ENCODE measurements around the gene LRRC4C.

Gene LRRC4C

DNA sequence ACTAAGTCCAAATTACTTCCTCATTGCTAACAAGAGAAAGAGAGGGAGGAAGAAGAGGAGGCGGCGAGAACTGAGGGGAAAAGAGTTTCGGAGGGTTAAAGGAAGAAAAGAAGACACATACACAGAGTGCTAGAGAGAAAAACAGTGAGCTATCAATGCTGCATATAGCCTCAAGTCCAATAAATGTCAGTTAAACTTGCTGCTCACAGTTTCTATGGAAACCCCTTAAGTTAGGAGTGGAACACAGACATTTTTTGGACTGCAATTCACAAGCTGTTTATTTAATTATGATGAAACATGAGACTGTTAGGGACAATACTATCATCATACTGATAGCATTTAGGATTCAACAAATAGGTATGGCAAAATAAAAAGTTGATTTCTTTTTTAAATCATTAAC, 1320.4 kb downstream of the LRRC4C start:
- peak; percentile 36 for DNase-seq

DNA sequence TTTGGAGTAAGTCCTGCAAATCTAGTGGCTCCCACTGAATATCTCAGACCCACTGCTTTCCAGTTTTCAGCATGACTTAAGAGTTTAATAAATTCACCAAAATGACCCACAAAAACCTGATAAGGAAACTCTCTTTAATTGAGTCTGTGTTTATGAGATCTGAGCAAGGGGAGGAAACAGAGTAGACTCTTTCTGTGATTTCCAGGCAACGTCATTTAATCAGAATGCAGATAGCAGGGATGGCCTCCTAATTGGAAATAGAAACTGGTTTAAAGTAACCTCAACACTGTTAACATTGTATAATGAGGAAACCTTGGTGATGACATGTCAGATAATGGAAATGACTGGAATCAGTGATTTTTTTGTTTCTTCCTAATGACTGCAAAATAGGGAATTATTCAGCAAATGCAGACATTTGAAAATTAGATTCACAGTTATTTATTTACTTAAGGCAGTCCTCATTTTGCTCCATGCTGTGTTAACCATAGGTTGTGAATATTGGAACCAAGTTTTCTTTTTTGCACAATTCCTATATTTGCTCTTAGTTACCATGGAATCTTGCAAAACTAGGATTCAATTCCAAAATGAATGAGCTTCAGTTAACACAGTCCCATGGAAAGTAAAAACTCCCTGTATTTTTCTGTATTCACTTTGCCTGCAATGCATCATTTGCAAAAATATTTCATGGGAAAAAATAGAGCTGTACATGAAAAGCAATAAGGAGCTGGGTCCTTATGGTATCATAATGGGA, 1324.5 kb downstream of the LRRC4C start:
- peak; percentile 18 for DNase-seq

DNA sequence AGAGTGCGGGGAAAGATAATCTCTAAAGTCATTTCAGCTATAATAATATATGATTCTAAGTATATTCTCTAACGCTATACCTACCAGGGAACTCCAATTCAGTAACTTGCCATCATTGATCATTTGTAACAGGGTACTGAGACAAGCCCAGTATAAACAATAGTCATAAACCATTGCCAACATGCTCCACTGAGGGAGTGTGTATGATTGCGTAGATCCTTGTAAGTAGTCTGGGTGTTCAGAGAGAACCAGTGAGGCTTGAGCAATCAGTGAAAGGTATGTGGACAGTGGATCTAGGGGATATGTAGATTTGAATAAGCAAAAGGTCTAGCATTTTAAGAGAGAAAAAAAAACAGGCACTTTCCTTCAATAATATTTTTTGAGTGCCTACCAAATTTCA, 1326.0 kb downstream of the LRRC4C start:
- DNase-seq: no peak

DNA sequence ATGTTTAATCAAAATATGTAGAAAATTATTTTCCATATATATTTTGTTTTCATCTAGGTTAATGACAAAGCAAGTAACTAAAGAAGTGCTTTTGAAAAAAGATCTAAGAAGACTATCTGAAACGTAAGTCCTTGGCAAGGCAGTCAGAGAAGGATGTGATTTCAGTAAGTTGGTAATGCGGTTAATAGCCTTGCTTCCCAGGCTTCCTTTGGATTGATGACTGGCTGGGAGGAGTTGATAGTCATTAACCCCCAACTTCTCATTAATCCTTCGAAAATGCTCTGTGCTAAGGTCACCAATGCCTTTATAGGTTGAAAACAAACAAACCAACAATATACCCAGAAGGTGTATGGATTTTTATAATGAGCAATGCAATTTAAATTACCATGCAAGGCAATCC, 1326.5 kb downstream of the LRRC4C start:
- DNase-seq: no peak

DNA sequence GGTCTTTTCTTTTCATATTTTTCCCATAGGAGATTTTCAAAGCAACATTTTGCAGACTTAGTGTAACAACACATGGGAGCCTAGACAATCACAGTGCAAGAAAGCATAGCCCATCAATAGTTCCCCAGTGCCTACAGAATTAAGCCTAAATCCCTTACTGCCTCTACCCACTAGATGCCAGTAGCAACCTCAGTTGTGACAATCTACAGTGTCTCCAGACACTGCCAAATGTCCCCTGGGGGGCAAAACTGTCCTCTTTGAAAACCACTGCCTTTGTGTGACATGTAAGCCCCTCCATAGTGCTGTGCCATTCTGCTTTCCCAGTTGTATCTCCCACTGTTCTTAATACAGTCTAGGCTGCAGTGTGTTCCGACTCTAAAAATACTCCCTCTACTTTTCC, 1329.0 kb downstream of the LRRC4C start:
- DNase-seq: peak; percentile 69

DNA sequence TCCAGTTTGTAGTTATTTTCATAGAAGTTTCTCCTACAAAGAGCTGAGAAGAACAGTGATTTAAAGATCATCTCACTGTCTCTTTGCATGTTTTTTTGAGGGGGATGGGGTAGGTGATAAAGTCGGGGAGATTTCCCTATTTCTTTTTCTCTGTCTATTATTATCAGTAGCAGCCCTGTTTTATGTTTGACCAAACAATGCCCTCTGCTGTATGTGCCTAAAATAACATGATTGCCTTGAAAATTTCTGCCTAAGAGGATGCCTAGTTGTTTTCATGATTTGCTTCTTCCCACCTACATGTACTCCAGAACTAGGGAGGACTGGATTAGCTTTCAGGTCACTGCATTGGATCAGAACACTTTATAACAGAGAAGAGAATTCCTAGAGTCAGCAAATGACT, 1330.2 kb downstream of the LRRC4C start:
- peak; percentile 59 for DNase-seq

DNA sequence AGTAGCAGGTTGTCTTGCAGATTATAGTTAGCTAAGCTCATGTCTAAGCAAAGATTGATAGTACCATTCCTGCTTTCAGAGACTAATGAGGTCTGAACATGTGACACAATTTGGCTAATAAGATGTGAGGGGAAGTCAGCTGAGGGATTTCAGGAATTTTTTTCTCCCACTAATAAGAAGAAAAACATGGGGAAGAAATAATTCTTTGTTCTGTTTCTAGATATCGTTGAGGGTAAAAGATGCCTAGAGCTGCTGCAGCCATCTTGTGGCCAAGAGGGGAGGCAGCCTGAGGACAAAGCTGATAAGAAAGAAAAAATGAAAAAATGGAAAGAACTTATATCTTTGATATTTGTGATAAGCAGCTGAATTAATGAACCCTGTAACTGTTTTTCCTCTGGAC, 1334.4 kb downstream of the LRRC4C start:
- DNase-seq: no peak

DNA sequence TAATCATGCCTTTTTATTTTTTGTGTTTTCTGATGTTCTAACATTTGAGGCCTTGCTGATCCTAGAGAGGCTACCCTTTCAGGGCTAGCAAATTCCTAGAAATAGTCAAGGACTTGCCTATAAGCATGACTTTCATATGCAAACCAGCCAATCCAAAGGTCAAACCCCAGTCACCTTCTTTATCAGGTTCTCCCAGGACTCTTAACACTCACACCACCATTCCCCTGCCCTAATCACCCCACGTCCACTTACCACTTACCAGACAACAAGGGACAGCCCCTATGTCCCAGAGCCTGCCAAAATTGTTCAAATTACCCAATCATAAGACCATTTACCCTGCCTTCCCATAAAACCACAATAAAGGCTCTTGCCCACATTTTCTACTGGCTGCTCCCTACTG, 1339.8 kb downstream of the LRRC4C start:
- DNase-seq: no peak

DNA sequence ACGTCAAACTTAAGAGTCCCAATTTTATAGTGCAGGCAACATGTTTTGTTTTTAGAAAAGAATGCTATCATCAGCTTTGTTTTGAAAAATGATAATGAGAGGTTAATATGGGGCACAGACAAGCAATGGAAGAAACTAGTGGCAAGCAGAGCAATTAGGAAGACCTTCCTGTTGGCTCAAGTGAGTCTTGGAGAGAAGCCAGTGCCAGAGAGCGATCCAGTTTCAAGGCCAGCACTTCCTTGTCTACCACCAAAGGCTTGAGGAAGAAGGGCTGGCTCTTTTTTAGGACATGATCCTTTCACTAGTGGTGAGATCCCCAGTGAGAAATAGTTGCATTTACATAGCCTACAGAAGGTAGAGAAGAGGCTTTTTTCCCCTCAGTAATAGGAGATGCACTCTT, 1340.7 kb downstream of the LRRC4C start:
- no peak for DNase-seq

DNA sequence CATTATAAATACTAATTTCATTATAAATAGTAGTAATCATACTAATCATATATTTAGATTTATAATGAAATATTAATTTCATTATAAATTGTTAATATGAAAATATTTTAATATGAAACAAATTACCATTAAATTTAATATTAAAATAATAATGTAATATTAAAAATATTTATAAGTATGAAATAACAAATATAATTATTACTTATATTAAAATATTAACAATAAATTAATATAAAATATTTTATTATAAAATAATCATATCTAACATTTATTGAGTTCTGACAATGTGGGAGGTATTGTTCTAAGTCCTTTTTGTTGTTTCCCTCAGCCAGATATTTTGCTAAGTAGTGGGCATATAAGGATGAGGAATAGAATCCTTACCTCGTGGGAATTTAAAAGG, 1341.4 kb downstream of the LRRC4C start:
- no peak for DNase-seq

DNA sequence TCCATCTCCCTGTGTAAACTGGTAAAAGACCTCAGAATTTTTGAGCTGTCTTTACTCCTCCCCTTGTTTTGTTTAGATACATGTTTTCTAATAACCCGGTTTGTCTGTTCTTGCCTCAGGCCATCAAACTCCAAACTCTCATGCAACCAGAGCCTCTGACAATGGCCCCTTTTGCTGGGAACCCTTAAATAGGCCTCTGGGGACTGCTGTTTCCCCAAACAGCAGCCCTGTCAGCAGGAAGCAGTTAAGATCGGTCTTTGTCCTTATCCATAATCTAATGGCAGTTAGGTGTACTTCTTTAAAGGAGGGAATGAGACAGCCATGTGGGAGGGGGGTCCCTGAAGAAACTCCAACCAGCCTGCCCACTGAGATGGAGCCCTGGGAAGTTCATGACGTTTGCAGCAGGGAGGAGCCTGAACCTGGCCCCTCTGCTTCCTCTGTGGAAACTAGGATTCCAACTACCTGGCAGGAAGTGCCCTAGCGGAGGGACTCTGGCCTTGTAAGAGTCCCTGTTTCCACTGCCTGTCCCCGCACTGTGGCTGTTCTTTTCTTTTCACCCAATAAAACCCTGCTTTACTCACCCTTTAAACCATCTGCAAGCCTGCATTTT, 1354.4 kb downstream of the LRRC4C start:
- no peak for DNase-seq

DNA sequence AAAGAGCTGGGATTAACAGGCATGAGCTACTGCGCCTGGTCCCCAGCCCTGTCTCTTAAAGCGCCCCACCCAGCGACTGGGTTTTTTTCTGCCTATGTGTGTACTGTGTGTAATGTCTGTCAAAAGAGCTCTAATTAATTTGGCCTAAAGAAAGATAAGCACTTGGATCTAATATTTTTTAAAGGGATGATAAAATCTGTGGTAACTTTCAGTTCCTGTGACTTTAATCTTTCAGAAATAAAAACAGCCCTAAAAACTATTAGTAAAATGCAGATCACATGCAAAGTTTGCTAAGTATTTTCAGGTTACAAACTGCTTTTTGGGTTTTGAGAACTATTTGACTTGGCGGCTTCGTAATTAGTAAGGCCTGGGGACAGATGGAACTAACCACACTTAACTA, 1358.7 kb downstream of the LRRC4C start:
- no peak for DNase-seq

DNA sequence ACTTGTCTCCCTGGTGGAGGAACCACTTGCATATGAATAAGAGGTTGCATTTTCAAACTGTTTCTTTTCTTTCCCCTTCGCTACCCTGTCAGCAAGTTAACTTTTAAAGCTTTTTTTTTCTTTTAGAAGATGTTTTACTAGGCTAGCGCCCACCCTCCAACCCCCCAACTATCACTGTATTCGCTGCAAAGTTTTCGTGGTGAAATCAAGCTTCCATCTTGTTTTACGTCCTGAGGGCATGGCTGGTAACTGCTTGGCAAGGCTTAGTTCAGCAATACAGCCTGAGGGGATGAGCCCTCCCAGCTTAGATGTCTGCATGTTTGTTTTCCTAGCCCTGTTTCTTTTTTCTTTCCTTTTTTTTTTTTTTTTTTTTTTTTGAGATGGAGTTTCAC, 1359.3 kb downstream of the LRRC4C start:
- no peak for DNase-seq

DNA sequence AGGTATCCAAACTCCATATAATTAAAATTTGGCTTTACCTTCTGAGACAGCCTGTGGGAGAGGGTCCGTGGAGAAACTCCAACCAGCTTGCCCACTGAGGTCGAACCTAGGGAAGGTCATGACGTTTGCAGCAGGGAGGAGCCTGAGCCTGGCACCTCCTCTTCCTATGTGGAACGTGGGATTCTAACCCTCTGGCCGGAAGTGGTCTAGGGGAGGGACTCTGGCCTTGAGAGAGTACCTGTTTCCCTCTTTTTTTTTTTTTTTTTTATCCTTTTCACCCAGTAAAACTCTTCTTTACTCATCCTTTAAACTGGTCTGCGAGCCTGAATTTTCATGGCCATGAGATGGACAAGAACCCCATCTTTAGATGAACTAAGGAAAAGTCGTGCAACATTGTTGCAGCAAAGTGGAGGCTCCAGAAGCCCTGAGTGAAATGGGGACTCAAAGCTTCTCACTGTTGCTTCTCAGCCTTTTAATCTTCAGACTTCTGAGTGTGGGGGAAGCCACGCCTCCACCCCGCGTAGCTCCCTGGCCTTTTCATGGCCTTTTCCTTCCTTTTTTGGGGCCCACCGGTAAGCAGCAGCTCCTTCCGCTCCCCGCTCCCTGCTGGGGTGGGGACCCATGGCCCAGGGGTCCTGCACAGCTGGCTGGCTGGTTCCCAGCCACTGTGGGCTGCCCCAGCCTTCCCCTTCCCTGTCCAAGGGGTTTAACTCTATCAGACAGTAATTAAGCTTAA, 1359.9 kb downstream of the LRRC4C start:
- no peak for DNase-seq

DNA sequence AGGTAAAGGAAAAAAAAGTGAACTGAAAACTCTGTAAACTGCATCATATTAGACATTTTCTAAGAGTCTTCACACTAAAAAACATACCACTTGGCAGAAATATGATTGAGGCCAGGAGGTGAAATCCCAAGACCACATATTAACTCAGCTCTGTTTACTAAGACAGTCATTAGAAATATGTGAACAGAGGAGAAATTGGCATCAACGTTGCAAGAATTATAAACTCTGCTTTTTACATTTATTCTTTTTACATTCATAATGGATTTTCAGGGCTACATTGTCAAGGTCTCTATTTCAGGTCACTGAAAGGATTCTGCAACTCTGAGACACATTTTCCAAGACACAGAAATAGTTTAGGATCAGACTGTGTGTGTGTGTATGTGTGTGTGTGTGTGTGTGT, 1364.0 kb downstream of the LRRC4C start:
- no peak for DNase-seq

DNA sequence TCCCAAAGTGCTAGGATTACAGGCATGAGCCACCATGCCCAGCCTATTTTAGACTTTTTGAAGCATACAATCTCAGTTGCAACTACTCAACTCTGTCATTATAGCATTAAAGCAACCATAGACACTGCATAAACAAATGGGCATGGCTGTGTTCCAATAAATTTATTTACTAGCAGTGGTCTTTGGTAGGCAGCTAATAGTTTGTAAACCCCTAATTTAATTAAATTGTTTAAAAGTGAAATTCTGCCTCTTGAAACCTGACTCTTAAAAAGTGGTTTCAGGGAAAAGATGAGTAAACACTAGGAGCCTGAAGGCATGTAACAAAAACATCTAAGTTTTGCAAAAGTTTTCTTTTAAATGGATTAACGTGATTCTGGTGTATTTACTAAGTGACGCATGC, 1364.5 kb downstream of the LRRC4C start:
- DNase-seq: no peak

DNA sequence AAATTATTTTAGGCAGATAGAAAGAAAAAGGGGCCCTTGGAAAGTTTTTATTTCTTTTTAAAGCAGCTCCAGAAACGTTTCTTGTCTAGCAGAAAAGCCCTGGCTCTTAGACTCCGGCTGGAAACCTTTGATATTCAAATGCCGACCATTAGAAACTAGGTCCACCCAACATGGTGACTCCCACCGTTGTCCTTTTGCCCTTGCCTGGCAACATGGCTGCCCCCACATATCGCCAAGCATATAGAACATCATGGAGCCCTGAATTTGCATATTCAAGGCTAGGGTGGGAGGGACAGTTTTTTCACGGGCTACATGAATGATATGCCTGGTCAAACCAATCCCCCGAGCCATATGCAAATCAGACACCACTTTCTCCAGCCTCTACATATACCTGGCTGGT, 1379.0 kb downstream of the LRRC4C start:
- DNase-seq: no peak

Data from eye (tissue), 1 donor.